ENCODE results near the gene B4GALNT2.
A peak's percentile ranks its signal among the peaks of the same experiment; 100 is the strongest.
"Not testable (repeated sequence)": the region's sequence is repeated elsewhere in the genome, so short reads cannot be mapped to it uniquely, and the experiment has no call there.

The B4GALNT2 gene, protein sequence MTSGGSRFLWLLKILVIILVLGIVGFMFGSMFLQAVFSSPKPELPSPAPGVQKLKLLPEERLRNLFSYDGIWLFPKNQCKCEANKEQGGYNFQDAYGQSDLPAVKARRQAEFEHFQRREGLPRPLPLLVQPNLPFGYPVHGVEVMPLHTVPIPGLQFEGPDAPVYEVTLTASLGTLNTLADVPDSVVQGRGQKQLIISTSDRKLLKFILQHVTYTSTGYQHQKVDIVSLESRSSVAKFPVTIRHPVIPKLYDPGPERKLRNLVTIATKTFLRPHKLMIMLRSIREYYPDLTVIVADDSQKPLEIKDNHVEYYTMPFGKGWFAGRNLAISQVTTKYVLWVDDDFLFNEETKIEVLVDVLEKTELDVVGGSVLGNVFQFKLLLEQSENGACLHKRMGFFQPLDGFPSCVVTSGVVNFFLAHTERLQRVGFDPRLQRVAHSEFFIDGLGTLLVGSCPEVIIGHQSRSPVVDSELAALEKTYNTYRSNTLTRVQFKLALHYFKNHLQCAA

DNA sequence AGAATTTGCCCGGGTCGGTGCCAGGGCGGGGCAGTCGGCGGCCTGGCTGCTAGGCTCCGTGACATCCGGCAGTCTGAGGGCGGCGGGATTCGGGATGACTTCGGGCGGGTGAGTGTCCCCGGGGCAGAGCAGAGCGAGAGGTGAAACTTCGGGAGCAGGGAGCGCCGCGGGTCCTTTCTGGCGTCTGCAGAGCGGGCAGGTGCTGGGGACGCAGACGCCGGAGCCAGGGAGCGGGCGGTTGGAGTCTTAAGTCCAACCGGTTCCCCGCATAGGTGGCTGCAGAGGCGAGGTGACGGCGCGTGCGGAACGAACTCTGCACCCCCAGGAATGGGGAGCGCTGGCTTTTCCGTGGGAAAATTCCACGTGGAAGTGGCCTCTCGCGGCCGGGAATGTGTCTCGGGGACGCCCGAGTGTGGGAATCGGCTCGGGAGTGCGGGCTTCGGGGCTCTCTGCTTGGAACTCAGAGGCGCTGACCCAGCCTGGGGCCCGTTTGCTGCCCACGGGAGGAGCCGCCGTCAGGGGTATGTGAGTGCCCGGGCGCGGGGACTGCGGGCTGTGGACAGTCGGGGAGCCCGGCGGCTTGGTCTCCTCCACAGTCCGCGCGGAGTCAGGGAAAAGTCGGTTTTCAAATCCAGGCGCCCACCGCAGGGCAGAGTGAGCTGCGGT is at the start of gene B4GALNT2:
TSS of gene B4GALNT2 (plus strand) at position 71 of the 666 bp plus-strand sequence. CDS start at position 95, 24 bp downstream.
- peak in 1 of 2 donors; percentile 1 for DNase-seq (ENCODE audit: extremely low read depth in 1 of 2, low read depth in 1 of 2)

DNA sequence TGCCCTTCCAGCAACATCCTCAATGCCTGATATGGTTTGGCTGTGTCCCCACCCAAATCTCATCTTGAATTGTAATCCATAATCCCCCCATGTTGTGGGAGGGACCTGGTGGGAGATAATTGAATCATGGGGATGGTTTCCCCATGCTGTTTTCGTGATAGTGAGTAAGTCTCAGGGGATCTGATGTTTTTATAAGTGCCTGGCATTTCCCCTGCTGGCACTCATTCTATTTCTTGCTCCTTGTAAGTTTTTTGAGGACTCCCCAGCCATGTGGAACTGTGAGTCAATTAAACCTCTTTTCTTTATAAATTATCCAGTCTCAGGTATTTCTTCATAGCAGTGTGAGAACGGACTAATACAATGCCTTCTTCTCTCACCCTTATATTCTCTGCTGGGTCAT is 47.5 kb upstream of the B4GALNT2 start:
- DNase-seq (ENCODE audit: extremely low read depth in 1 of 2, low read depth in 1 of 2): not testable (repeated sequence)

DNA sequence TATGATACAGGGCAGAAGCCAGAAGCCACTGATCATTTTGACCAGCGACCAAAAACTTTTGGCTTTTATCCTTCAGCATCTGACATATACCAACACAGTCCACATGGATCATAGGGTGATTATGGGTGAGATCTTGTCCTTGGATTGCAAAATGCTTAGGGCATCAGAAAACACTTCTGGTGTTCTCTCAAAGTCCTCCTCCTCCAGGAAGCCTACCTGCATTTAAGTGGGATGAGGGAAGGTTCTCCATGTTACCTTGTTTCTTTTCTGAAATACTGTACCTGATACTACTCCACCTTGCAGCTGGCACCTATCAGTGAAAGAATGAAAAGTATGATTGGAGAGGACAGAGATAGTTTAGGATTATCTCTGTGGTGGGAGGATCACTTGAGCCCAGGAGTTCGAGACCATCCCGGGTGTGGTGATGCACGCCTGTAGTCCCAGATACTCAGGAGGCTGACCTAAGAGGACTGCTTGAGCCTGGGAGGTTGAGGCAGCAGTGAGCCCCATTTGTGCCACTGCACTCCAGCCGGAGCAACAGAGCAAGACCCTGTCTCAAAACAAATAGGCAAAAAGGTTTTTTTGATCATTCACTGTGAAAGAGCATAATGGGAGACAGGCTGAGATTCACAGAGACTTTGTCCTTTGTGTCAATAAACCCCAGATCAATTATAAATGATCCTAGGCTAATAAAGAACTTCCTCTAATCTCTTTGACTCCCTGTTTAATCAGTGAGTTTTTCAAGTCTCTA is 46.8 kb upstream of the B4GALNT2 start:
- DNase-seq (ENCODE audit: extremely low read depth in 1 of 2, low read depth in 1 of 2): no peak

DNA sequence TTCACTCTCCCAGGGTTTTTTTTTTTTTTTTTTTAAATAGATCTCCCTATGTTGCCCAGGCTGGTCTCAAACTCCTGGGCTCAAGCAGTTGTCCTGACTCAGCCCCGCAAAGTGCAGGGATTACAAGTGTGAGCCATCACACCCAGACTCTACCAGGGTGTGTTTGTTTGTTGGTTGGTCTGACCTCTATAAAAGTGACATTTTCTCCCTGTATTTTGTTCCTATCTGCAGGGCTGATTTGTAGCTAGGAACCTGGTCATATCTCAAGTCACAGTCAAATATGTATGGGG is 46.3 kb upstream of the B4GALNT2 start:
- DNase-seq (ENCODE audit: extremely low read depth in 1 of 2, low read depth in 1 of 2): no peak

DNA sequence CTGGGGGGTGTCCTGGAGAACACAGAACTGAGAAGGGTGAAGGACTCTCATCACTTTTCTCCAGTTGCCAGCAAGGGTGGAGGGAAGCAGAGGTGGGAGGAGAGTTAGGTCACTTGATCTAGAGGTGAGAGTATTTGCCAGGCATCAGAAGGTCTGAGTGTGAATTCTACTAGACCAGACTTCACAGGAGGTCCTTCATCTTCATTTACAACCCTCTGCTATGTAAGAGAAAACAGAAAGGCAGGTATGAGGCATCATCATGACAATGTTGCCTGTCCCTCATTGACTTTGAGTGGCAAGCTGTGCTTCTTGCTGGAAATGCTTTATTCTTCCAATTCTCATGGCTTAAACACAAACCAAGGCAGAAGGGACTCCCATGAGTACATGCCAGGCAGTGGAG is 45.9 kb upstream of the B4GALNT2 start:
- DNase-seq (ENCODE audit: extremely low read depth in 1 of 2, low read depth in 1 of 2): no peak

DNA sequence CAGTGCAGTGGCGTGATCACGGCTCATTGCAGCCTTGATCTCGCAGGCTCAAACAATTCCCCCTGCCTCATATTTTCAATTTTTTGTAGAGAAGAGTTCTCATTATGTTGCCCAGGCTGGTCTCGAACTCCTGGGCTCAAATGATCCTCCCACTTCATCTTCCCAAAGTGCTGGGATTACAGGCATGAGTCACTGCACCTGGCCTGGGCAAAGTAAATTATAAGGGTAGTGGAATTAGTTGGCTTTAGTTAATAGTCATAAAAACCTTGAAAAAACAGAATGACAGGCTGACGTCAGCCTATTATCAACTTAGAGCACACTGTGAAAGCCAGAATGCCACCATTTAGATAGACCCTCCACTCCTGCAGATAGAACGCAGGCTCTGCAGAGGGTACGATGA is 43.5 kb upstream of the B4GALNT2 start:
- DNase-seq (ENCODE audit: extremely low read depth in 1 of 2, low read depth in 1 of 2): no peak

DNA sequence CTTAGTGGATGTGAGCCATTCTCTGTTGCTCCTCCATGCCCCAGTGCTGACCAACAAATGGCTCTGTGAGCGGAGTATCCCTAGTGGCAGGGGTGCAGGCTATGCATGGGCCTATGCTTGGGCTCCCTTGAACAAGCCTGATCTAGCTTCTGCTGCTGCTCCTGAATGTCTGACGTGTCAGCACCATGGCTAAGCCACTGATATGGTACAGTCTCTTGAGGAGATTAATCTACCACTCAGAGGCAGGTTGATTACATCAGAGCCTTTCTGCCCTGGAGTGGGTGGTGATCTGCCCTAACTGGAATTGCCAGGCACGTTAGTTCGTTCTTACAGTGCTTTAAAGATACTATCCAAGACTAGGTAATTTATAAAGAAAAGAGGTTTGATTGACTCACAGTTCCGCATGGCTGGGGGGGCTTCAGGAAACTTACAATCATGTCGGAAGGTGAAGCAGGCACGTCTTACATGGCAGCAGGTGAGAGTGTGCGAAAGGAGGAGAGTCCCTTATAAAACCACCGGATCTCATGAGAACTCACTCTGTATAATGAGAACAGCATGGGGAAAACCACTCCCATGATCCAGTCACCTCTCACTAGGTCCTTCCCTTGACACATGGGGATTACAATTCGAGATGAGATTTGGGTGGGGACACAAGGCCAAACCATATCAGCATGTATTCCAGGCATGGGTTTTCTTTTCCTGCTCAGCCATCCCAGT is 41.5 kb upstream of the B4GALNT2 start:
- no peak for DNase-seq (ENCODE audit: extremely low read depth in 1 of 2, low read depth in 1 of 2)

DNA sequence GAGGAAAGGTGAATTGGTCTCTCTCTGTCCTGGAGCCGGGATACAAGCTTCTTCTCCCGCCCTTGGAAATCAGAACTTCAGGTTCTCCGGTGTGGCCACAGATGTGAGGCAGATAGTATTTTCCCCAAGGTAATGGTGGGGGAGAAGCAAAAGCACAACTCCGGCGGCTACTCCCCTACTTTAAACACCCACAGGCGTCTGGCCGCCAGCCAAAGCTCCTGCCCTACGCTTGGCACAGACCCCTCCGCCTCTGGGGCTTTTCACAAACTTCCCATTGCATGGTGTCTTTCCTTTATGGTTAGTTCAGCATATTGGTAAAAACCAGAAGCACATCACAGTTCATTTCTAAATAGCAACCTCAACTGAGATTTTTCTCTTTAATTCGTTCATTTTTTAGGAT is 39.4 kb upstream of the B4GALNT2 start:
- DNase-seq (ENCODE audit: extremely low read depth in 1 of 2, low read depth in 1 of 2): no peak

DNA sequence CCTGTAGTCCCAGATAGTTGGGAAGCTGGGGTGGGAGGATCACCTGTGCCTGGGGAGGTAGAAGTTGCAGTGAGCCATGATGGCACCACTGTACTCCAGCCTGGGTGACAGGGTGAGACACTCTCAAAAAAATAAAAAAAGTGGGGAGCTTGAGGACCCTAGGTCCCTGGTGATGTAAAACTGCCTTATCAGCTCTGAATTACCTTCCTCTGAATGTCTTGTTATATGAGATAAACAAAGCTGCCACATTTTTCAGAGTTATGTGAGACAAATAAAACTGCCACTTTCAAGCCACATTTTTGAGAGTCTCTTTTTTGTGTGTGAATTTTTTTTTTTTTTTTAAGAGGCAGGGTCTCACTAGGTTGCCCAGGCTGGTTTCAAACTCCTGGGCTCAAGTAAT is 32.0 kb upstream of the B4GALNT2 start:
- no peak for DNase-seq (ENCODE audit: extremely low read depth in 1 of 2, low read depth in 1 of 2)

DNA sequence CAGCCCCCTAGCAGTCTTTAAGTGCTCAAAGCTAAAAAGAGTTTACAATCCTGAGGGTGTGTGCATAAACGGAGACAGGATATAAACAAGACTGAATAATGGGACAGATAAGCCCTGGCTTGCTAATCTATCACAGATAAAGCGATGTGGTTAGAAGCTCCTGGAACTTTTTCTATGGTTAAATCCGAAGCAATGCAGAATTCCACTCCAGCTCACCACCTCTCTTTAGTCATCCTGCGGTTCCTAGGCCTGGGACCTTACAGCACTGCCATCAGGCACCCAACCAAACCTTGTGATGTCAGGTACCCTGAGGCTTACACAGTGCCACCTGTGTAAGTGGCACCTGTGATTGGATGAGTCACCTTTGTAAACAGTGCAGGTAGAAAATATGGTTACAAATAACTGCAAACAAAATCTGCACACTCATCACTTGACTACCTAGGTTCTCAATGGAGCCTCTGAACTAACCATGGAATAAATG is 31.5 kb upstream of the B4GALNT2 start:
- no peak for DNase-seq (ENCODE audit: extremely low read depth in 1 of 2, low read depth in 1 of 2)

DNA sequence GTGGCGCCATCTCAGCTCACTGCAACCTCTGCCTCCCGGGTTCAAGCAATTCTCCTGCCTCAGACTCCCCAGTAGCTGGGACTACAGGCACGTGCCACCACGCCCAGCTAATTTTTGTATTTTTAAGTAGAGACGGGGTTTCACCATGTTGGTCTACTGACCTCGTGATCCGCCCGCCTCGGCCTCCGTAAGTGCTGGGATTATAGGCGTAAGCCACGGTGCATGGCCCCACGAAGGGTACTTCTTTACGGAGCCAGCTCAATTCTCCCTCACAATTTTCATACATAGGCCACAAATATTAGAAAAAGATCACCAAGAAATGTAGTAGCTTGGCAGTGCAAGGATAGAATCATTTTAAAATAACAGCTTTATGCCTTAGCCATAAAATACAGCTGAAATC is 29.2 kb upstream of the B4GALNT2 start:
- DNase-seq (ENCODE audit: extremely low read depth in 1 of 2, low read depth in 1 of 2): not testable (repeated sequence)

DNA sequence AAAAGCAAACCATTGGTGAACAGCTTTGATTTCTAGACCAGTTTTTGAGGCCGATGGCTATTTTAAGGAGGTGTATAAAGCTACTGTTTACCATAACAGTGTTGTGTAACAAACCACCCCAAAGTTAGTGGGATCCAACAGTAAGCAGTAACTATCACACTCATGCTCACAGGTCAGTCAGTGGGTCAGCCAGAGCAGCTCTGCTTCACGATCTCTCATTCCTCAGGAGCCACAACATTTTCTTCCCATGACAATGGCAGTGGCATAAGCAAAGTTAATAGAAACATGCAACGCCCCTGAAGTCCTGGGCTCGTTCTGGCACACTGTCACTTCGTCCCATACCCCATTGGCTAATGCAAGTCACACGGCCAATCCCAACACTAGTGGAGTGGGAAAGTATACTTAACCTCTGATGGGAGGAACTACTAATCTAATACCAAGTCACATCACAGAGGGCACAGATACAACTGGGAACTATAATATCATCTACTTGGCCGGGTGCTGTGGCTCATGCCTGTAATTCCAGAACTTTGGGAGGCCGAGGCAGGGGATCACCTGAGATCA is 28.0 kb upstream of the B4GALNT2 start:
- no peak for DNase-seq (ENCODE audit: extremely low read depth in 1 of 2, low read depth in 1 of 2)

DNA sequence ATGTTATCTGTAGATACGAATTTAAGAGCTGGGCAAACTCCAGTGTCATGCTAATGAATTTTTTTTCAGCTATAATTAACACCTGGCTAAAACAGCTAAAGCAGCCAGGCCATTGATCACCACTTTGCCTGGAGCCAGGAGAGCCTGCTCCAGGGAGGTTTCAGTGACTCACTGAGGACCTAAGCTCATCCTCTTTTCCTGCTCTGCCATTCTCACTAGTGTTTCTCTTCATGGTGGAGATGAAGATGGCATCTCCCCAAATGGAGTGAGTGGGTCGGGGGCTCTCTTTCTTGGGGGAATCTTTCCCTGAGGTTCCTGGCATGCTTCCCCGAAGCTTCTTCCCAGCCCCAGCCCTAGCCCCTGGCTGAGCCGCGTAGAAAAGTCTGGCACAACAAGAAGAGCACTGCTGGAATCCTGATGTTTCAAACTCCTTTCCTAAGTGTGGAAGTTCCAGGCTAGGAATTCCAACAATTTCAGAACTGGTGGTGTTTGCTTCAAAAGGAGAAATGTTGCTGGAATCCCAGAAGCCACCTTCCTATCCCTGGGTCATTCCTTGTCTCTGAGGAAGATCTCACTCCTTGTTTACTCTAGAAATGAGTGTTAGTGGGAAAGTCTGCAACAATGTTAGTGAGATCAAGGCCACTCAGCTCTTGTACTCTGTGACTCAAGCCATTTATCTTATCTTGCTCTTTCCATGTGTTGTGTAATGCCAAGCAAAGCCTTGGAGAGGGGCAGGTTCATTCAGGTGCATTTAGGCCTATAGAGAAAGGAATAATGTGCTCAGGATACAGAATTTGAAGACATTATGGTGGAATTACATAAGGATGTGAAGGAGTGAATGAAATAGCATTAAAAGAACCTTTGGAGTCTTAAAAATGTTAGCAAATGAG is 26.0 kb upstream of the B4GALNT2 start:
- no peak for DNase-seq (ENCODE audit: extremely low read depth in 1 of 2, low read depth in 1 of 2)

DNA sequence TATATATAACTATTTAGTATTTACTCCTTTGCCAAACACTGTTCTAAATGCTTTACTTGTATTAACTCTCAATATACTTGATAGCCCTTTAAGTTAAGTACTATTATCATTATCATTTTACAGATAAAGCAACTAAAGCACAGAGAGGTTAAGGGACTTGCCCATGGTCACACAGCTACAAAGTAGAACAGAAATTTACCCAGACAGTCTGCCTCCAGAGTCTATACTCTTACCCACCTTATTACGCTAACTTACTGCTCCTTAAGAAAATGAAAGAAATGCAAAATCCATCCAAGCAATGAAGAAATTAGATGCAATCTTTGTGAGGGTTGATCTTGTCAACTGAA is 25.4 kb upstream of the B4GALNT2 start:
- DNase-seq (ENCODE audit: extremely low read depth in 1 of 2, low read depth in 1 of 2): no peak

DNA sequence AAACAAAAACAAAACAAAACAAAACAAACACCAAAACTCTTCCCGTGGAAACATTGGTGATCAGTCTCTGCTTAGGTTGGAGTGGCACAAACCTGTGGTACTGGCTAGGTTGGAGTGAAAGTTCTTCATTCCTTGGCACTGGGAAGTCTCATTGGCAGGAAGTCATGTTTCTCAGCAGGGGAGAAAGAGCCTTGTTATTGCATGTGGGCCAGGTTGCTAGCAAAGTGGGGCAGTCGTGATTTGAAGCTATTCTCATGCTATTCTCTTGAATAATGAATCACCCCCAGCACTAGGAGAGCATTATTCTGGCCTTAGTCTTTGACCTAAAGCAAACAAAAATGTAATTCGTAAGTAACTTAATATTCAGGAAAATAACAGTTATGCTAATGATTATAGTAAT is 24.3 kb upstream of the B4GALNT2 start:
- no peak for DNase-seq (ENCODE audit: extremely low read depth in 1 of 2, low read depth in 1 of 2)

DNA sequence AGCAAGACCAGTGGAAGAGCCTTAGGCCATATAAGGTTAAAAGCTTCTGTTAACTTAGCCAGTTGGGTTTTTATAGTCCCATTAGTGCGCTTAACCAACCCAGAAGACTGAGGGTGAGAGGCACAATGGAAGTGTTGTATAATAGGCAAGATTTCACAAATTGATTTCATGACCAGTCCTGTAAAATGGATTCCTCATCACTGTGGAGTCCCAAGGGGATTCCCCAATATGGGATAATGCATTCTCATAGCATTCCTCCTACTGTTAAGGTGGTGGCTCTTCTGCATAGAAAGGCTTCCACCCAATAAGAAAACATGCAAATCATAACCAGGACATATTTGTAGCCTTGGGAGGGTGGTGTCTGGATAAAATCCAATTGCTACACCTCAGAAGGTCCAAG is 22.1 kb upstream of the B4GALNT2 start:
- no peak for DNase-seq (ENCODE audit: extremely low read depth in 1 of 2, low read depth in 1 of 2)

DNA sequence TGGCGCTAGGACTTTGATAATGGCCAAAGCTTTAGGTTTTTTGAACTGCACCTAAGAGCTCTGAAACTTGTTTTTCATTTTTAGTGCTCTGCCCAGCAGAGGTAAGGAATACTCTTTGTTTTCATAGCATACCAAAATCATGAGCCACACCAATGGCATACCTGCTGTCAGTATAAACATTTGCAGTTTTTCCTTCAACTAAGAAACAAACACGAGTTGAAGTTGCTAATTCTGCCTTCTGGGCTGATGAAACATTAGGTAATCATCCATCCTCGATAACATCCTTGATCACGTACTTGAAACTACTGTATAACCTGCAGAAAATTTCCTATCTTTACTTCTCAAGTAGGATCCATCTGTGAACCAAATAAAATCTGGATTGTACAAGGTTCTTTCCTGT is 20.6 kb upstream of the B4GALNT2 start:
- no peak for DNase-seq (ENCODE audit: extremely low read depth in 1 of 2, low read depth in 1 of 2)

DNA sequence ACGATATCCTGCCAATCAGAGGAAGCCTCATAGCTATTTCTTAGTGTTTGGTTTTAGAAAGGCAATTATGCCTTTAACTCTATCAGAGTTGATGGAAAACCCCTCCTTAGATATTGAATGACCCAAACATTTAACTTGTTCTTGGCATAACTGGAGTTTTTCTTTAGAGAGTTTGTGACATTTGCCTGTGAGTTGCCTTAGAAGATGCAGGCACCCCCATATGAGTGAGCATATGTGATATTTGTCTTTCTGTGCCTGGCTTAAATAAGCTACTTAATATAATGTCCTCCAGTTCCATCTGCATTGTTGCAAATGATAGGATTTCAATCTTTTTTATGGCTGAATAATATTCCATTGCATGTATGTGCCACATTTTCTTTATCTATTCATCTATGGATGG is 19.6 kb upstream of the B4GALNT2 start:
- no peak for DNase-seq (ENCODE audit: extremely low read depth in 1 of 2, low read depth in 1 of 2)

DNA sequence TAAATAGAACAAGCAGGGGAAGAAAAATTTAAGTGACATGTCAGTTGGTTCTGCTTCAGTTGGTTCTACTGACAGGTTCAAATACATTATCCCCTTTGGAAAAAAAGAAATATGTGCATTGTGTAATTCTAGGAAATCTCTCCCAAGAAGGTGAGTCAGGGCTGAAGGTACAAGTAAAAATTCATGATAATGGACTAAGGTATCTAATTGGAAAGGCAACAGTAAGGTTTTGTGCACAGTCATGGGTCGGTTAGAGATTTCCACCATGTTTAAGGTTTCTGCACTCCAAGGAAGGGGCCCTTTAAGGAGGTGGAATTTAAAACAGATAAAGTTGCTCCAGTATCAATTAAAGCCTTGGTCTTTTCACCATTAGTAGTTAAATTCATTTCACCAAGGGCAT is 17.9 kb upstream of the B4GALNT2 start:
- no peak for DNase-seq (ENCODE audit: extremely low read depth in 1 of 2, low read depth in 1 of 2)

Measured in stimulated activated CD8-positive, alpha-beta memory T cell treated with anti-CD3 and anti-CD28 coated beads, Interleukin-7, amount 100 ng/mL, for 48 hours (primary cell).